GM19438 (cell line): ENCODE measurements around the gene DHRS13.
"Not testable (repeated sequence)": the region's sequence is repeated elsewhere in the genome, so short reads cannot be mapped to it uniquely, and the experiment has no call there.

Experiments used
- ATAC-seq: cut with Tn5 transposase; IDR thresholded peaks from one replicate; pipeline ENCODE4 v1.9.1; 2021; ENCODE audit warnings: low read depth; ENCODE audit not compliant: unreplicated experiment

The DHRS13 gene

GRCh38 chr17:28887871-28888471, 14.9 kb downstream of the DHRS13 start:
- no peak for ATAC-seq

- no peak for ATAC-seq
Observed at GRCh38 chr17:28885951-28886350, 16.9 kb downstream of the DHRS13 start.

GRCh38 chr17:28885363-28885762, 17.5 kb downstream of the DHRS13 start:
- no peak for ATAC-seq

- no peak for ATAC-seq
Observed at GRCh38 chr17:28883967-28884702, 18.7 kb downstream of the DHRS13 start.

- ATAC-seq, result no peak
Observed at GRCh38 chr17:28882154-28882895, 20.6 kb downstream of the DHRS13 start.

- ATAC-seq, result no peak
Observed at GRCh38 chr17:28881533-28882056, 21.3 kb downstream of the DHRS13 start.

GRCh38 chr17:28880572-28880945, 22.3 kb downstream of the DHRS13 start:
- no peak for ATAC-seq

GRCh38 chr17:28879886-28880571, 22.9 kb downstream of the DHRS13 start:
- ATAC-seq, result no peak

- ATAC-seq, result no peak
Observed at GRCh38 chr17:28878981-28879380, 23.9 kb downstream of the DHRS13 start.

GRCh38 chr17:28878158-28878910, 24.5 kb downstream of the DHRS13 start:
- no peak for ATAC-seq

- not testable (repeated sequence) for ATAC-seq
Observed at GRCh38 chr17:28877150-28877711, 25.6 kb downstream of the DHRS13 start.

- no peak for ATAC-seq
Observed at GRCh38 chr17:28875848-28876550, 26.9 kb downstream of the DHRS13 start.

- no peak for ATAC-seq
Observed at GRCh38 chr17:28874750-28875149, 28.1 kb downstream of the DHRS13 start.

GRCh38 chr17:28873839-28874238, 29.0 kb downstream of the DHRS13 start:
- ATAC-seq, result no peak

- ATAC-seq, result peak; percentile 99
Observed at GRCh38 chr17:28871056-28871579, 31.8 kb downstream of the DHRS13 start.

- no peak for ATAC-seq
Observed at GRCh38 chr17:28867276-28867675, 35.6 kb downstream of the DHRS13 start.

- no peak for ATAC-seq
Observed at GRCh38 chr17:28865946-28866752, 36.7 kb downstream of the DHRS13 start.
